ENCODE measurements around the gene VANGL2.
"Not testable (repeated sequence)": the region's sequence is repeated elsewhere in the genome, so short reads cannot be mapped to it uniquely, and the experiment has no call there.

Gene VANGL2

DNA sequence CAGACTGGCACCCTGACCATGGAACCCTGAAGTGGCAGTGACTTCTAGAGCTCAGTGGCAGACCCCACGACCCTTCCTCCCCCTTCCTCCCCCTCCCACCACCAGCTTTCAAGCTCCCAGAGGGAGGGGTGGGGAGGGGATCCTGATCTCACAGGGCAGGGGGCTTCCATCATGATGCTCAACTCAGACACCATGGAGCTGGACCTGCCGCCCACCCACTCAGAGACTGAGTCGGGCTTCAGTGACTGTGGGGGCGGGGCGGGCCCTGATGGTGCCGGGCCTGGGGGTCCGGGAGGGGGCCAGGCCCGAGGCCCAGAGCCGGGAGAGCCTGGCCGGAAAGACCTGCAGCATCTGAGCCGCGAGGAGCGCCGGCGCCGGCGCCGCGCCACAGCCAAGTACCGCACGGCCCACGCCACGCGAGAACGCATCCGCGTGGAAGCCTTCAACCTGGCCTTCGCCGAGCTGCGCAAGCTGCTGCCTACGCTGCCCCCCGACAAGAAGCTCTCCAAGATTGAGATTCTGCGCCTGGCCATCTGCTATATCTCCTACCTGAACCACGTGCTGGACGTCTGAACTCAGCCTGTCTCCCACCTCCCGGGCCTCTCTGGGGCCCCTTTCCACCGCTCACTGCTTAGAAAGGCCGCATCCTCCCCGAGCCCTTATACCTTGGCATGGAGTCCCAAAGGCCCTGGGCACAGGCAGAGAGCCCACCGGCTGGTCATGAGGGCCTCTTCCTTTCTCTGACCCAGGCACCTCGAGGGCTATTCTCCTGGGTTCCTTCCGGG is 29.6 kb upstream of the VANGL2 start:
- DNase-seq: no peak

DNA sequence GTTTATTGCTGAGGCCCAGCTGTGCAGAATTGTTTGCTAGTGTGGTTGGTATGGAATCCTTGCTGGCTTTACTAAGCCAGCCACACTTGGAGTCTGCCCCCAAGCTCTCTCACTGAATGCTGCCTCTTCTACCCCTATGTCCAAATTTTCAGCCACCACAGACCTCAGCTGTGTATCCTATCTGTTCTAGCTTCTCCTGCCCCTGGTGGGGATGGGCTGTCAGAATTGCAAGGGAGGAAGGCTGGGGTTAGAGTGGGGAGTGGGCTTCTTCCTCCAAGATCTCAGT is 29.1 kb upstream of the VANGL2 start:
- no peak for DNase-seq

DNA sequence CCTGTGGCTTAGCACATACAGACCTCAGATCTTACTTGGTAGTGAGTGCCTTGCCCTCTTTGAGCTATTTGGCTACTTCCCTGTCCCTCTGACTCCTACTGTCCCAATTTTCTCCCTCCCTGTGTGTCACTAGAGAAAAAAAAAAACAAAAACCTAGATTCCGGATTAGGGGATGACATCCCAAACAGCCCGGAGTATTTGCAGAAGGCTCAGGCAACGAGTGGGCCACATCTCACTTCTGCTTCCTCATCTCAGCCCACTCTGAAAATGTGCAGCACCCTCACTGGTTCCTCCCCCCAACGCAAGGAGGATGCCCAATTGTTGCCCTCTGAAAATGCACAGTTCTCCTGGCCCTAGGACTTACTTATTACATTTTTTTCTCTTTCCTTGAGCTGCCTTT is 28.6 kb upstream of the VANGL2 start:
- DNase-seq: no peak

DNA sequence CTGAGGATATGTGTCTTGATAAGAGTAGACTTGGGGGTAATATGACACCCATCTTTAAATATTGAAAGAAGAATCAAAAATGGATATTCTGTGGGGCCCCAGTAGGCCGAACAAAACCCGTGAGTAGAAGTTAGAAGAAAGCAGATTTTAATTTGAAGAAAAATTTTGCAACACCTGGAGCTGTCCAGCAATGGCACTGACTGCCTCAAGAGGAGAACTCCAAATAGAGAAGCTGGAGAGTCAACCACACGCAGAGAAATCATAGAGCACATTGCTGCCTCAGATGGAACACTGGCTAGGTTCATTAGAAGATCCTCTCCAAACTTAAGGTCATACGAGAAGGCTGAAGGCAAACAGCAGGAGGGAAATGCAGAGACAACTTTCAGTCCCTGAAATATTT is 26.7 kb upstream of the VANGL2 start:
- no peak for DNase-seq

DNA sequence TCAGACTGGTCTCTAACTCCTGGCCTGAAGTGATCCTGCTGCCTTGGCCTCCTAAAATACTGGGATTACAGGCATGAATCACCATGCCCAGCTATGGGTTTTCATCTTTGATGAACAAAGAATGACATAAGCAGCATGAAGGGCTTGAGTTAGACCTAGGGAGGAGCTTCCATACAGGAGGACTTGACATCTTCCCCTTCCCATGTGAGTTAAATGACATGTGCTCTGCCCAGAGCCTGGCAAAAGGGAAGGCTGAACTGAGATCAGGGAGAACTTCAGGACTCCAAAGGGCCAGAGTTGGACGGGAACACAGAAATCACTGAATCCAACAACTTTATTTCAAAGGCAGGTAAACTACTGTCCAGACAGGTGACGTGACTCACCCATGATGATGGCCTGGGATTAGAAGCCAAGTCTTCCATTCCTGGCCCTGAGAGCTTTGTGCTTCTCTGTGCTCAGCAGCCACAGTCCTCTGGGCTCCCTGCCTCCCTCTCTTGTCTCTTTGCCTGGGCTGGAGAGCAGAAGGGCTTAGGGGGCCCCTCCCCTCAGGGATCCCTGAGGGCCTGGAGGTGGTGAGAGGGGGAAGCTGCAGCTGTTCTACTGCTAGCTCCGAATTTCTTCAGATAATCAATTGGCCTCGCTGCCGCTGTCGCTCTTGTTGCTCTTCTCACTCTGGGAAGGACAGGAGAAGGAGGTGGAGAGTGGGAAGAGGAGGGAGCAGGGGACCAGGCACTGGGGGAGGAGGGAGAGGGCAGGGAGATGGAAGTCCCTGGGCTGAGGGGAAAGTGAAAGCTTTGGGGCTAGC is 25.9 kb upstream of the VANGL2 start:
- no peak for DNase-seq

DNA sequence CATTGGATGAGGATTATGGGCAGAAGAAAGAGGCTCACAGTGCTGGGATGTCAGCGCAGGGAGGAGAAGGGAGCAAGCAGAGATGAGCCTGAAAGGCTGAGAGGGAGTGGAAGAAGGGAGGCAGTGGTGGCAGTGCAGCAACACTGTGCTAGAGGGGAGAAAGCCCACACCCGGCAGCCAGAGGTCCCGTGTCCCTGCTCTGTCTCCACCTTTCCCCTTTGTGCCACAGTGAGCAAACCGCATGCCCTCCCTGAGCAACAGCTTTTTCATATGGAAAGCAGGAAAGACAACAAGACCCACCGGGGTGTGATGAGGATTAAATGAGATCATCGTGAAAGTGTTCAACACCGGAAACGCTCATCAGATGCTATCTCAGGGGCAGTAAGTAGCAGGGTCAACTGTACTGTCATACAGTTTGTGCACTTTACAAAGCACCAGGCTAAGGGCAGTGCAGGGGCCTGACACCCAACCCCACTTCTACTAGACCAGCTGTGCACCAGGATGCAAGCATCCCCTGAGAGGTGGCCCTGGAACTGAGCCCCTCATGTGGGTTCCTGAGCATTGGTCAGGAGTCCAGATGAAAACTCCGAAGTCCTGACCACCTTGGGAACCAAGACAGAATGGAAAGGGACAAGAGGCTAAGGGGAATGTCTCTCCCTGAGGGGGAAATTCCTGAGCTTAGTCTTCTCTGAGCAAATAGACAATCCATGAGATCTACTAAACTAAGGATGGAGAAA is 24.4 kb upstream of the VANGL2 start:
- peak; percentile 78 for DNase-seq

DNA sequence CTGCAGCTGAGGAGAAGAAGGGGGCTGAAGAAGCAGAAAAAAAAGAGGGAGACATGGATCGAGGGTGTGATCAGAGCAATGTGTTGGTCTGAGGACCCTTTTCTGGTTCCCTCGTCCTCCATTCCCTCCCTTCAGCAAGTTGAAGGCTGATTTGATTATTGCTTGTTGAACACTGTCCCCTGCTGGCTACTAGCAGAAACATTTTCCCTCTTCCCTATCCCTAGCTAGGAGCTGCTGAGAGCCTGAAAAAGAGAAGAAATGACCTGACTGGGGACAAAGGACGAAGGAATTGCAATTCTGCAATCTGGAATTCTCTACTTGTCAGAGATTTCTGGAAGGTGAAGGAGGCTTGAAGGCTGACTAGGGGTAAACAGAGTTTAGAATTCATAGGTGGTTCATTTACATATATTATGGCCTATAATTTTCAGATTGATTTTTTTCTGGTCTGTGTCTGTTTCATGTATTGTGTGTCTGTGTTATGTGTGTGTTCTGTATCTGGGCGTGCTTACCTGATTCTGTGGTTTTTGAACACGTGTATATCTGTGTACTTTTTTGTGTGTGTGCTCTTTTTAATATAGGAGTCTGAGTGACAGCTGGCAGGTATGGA is 23.7 kb upstream of the VANGL2 start:
- peak; percentile 89 for DNase-seq

DNA sequence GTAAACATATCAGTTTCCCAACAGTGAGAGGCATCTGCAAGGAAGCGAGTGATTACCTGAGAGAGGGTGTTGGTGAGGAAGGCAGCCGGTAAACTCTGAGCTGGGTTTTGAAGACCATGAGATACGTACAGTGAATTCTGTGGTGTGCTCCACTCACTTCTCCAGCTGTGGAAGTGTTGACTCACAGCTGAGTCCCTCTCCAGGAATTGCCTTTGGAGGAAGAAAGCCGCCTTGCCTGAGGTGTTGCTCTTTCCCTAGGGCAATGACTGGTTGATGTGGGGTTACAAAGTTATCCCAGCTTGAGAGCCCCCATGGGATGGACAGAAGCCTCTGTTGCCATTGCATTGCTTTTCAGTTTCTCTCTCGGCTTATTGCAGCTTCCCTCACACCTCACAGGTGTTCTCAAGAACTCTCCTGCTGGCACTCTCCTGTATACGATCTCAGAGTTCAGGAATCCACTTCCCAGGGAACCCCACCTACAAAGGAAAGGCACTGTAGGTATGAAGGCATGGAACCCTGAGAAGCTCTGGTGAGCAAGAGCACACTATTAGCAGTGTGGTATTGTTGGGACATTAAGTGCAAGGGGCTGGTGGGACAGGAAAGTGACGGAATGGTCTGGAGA is 22.7 kb upstream of the VANGL2 start:
- DNase-seq: no peak

DNA sequence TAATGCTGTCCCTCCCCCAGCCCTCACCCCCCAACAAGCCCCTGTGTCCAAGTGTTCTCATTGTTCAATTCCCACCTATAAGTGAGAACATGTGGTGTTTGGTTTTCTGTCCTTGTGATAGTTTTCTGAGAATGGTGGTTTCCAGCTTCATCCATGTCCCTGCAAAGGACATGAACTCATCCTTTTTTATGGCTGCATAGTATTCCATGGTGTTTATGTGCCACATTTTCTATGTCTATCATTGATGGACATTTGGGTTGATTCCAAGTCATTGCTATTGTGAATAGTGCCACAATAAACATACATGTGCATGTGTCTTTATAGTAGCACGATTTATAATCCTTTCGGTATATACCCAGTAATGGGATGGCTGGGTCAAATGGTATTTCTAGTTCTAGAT is 15.6 kb upstream of the VANGL2 start:
- not testable (repeated sequence) for DNase-seq

DNA sequence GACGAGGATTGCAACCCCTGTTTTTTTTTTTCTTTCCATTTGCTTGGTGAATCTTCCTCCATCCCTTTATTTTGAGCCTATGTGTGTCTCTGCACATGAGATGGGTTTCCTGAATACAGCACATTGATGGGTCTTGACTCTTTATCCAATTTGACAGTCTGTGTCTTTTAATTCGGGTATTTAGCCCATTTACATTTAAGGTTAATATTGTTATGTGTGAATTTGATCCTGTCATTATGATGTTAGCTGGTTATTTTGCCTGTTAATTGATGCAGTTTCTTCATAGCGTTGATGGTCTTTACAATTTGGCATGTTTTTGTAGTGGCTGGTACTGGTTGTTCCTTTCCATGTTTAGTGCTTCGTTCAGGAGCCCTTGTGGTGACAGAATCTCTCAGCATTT is 12.0 kb upstream of the VANGL2 start:
- DNase-seq: not testable (repeated sequence)

DNA sequence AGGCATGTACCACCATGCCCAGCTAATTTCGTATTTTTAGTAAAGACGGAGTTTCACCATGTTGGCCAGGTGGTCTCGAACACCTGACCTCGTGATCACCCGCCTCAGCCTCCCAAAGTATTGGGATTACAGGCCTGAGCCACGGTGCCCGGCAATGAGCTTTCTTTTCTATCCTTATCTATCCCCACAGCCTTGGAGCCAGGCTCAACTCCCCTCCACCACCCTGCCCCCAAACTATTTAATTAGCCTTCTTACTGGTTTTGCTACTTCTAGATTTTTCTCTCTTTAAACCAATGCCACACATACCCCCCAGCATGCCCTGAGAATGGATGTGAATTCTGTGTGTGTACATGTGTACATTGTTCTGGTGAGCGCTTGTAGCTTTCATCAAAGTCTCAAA is 5.7 kb upstream of the VANGL2 start:
- no peak for DNase-seq

DNA sequence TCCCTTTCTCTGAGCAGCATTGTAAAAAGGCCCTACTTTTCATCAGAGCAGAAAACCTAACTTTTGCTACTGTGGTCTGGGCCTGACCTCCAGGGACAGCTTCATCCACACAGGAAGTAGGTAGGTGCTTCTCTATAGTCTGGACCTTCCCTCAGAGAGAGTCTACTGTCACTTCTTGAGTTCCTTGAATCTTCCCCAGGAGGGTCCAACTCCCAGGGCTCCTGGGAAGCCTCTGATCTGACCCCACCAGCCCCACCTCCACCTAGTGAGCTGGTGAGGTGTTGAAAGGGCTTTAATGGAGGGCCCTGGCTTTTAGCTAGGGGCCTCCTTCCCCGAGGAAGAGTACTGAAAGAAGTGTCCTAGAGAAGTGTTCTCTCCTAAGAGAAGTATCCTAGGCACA is 2.7 kb upstream of the VANGL2 start:
- DNase-seq: no peak

DNA sequence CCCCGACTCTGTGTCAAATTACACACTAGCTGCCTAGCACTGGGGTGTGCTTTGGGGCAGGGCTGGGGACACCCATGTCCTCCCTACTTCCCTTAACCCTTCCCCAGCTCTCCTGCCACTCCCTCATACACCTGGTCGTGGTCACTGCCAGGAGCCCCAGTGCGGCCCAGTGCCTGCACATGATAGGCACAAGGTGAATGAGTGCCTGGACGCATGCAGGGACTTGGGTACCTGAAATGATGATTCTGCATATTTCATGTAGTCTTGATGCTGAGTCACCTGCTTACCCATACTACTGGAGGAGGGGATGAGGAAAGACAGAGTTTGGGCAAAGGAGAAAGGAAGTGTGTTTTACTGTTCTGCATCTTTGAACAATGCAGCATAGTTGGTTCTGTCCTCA is 1.5 kb upstream of the VANGL2 start:
- DNase-seq: no peak

DNA sequence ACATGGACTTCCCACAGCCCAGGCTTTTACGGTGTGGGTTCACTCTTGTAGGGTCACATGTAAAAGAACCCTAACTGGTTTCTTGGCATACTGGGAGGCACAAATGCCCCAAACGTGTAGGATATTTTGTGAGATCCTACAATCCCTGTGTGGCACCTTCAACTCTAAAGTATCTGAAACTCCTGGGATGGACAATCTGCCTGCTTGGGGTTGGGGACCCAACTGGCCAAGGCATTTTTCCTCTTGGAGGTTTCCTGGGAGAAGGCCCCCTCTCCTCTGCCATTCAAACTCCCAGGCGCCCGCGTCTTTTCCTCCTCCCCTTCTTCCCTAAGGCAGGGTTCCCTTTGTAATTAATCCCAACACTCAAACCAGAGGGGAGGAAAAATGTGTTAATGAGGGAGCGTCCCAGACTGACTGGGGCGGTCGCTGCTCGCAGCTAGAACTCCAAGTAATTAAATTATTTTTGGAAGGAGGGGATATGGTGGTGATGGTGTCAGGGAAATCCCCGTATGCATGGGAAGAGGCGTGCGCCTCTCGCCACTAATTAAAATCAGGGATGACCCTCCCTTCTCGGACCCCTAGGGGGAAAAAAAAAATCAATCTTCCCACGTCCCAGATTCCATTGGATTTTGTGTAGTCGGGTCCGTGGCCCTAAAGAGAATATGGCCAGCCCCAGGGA is 681 bp upstream of the VANGL2 start:
- no peak for DNase-seq

DNA sequence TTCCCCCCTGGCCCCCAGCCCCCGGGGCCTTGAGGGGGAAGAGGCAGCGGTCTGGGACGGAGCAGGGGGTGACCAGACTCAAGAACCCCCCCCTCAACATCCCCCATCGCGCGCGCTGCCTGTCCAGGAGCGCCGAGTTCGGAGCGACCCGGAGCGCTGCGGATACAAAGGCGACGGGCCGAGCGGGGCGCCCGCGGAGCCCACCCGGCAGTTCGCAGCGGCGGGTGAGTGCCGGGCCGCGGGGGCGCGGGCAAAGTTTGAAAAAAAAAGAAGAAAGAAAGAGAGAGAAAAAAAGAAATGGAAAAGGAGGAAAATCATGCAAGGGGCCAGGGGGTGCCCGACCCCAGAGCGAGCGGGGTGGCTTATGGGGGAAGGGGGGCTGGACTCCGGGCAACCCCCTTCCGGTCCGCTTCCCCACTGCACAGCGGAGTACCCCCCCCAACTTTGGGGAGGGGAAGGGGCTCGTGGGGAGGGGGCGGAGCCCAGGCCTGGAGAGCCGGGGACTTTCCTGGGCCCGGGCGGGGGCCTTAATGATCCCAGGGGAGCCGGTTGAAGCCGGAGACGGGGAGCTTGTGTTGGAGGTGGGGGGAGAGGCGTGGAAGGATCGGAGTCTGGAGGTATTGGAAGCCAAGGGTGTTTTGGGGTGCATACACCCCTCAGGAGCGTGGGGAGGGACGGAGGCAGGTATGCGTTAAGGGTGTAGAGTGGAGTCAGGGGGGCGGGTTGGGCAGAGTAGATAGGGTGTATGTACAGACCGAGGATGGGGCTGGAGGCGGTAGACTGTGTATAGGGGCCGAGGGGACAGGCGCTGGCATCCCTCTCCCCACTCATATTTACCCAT is 502 bp downstream of the VANGL2 start:
- DNase-seq: no peak

DNA sequence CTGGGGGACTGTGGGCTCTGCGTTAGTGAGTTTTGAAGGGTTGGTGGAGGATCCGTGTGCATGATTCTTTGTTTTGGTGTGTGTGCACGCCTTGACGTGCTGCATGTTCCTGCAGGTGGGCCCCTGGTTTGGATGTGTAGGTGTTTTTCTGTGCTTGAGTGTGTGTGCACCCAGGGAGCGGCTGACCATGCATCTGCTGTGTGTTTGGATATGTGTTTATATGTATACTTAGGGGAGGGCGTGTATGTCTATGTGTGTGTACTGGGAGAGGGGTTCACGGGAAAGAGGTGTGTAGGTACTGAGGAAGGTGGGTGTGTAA is 1.1 kb downstream of the VANGL2 start:
- no peak for DNase-seq

DNA sequence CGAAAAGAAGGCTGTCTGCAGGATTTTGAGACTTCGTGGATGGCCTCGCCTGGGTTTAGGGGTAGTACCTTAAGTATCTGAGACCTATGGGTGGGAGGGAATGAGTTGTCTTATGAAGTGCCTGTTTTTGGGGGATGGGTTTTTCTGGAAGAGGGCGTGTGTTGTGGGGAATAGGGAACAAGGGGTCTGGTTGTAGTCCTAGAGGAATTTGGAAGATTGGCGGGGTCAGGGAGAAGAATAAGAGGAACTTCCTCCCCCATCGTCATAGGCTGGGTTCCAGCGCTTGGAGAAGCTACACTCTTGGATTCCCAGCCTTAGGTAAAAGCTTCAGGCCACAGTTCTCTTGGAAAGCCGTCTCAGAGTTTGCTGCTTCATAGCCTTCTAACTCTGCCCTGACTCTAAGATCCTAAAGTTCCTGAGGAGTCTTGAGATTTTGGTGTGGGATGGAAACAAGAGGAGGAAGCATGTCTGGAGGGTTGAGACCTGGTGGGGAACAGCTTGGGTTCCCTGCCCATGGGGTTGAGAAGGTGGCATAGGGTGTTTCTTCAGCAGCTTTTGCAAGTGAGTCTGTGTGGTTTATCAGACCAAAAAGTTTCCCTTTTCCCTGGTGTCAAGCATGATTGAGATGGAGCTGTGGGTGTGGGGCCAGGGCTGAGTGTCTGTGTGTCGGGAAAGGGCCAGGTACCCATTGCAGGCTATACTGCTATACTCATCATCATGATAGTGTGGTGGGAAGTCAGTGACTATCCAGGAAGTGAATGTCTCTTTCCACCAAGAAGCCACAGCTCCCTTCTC is 1.8 kb downstream of the VANGL2 start:
- DNase-seq: no peak

DNA sequence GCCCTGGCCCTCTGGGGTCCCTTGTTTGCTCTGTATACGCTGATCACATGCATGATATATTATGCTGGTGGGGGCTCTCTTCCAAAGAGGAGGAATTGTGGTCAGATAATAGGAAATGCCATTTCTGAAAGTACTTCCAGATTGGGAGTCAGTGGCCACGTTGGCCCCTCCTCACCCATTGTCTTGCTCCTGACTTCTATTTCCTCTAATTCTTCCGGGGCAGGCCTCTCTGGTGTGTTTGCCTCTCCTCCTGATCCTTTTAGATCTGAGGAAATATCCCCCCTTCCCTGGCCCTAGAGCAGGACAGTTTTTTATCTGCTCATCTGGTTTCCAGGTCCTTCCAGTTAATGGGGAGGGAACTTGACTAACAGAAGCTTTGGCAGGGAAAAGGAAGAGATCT is 2.9 kb downstream of the VANGL2 start:
- no peak for DNase-seq

DNA sequence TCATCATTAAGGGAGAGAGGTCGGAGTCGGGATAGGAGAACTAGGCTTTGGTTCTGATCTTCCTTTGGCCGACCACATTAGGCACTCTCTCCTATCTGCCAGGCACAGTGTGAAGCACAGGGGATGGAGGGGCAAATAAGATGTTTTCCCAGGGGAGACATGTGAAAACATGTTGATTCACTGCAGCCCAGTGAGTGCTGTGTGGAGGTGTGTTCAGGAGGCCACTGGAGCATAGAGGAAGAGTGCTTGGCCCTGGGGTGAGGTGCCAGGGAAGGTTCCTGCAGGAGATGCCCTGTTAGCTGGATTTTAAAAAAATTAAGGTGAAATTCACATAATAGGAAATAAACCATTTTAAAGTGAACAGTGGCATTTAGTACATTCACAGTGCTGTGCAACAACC is 3.7 kb downstream of the VANGL2 start:
- DNase-seq: no peak

DNA sequence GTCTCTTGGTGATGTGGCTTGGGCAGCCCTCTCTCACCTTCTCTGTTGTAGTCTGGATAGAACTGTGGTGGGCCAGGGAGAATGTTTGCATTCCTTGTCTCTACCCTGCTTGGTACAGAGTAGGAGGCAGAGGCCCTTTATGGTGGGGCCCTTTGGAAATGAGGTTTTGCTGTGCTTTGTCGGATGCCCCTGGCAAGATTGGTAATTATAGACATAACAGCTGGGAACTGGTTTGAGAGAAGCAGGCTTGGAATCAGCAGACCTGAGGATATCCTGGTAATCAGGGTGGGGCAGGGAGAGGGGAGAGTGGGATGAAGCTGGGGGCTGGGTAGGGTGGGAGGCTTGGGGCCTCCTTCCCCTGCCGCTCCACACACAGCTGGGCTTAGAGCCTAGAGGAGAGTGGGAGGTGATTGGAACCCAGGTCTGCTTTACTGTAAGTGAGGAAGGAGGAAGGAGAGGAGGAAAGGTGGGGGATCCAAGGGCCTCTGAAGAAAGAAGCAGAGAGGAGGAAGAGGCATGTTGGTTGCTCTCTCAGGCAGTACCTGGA is 5.0 kb downstream of the VANGL2 start:
- no peak for DNase-seq

Measured in OCI-M1 (cell line).